ENCODE measurements around the gene UBR4.

DNA sequence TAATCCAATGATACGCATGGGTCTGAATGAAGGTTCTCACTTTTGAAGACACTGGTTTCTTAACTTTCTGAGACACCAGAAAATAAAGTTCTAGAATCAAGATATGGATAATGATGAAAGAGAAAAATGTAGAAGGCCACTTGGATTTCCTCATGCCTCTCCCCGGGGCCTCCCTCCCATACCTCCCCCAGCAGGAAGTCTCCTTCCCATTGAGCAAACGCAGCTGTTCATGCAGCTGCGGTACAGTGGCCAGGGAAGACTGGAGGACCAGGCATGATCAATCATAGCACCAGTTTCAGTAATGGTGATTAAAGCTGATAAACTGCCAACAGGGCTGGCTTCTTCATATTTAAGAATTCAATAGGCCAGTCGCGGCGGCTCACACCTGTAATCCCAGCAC is 10.9 kb upstream of the UBR4 start:
- TF ChIP-seq, protein P1, sequence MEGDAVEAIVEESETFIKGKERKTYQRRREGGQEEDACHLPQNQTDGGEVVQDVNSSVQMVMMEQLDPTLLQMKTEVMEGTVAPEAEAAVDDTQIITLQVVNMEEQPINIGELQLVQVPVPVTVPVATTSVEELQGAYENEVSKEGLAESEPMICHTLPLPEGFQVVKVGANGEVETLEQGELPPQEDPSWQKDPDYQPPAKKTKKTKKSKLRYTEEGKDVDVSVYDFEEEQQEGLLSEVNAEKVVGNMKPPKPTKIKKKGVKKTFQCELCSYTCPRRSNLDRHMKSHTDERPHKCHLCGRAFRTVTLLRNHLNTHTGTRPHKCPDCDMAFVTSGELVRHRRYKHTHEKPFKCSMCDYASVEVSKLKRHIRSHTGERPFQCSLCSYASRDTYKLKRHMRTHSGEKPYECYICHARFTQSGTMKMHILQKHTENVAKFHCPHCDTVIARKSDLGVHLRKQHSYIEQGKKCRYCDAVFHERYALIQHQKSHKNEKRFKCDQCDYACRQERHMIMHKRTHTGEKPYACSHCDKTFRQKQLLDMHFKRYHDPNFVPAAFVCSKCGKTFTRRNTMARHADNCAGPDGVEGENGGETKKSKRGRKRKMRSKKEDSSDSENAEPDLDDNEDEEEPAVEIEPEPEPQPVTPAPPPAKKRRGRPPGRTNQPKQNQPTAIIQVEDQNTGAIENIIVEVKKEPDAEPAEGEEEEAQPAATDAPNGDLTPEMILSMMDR (IDR thresholded peaks at IDR 0.05): no peak
- TF ChIP-seq EP300 (IDR thresholded peaks at IDR 0.05) (no peak), CHD2 (IDR thresholded peaks at IDR 0.05; ENCODE audit: low read length, partially characterized antibody) (no peak)
- TF ChIP-seq, protein P2, sequence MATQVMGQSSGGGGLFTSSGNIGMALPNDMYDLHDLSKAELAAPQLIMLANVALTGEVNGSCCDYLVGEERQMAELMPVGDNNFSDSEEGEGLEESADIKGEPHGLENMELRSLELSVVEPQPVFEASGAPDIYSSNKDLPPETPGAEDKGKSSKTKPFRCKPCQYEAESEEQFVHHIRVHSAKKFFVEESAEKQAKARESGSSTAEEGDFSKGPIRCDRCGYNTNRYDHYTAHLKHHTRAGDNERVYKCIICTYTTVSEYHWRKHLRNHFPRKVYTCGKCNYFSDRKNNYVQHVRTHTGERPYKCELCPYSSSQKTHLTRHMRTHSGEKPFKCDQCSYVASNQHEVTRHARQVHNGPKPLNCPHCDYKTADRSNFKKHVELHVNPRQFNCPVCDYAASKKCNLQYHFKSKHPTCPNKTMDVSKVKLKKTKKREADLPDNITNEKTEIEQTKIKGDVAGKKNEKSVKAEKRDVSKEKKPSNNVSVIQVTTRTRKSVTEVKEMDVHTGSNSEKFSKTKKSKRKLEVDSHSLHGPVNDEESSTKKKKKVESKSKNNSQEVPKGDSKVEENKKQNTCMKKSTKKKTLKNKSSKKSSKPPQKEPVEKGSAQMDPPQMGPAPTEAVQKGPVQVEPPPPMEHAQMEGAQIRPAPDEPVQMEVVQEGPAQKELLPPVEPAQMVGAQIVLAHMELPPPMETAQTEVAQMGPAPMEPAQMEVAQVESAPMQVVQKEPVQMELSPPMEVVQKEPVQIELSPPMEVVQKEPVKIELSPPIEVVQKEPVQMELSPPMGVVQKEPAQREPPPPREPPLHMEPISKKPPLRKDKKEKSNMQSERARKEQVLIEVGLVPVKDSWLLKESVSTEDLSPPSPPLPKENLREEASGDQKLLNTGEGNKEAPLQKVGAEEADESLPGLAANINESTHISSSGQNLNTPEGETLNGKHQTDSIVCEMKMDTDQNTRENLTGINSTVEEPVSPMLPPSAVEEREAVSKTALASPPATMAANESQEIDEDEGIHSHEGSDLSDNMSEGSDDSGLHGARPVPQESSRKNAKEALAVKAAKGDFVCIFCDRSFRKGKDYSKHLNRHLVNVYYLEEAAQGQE (IDR thresholded peaks at IDR 0.05): no peak
